ENCODE data around the gene CAPZB.
A peak's percentile ranks its signal among the peaks of the same experiment; 100 is the strongest.

CAPZB gene

DNA sequence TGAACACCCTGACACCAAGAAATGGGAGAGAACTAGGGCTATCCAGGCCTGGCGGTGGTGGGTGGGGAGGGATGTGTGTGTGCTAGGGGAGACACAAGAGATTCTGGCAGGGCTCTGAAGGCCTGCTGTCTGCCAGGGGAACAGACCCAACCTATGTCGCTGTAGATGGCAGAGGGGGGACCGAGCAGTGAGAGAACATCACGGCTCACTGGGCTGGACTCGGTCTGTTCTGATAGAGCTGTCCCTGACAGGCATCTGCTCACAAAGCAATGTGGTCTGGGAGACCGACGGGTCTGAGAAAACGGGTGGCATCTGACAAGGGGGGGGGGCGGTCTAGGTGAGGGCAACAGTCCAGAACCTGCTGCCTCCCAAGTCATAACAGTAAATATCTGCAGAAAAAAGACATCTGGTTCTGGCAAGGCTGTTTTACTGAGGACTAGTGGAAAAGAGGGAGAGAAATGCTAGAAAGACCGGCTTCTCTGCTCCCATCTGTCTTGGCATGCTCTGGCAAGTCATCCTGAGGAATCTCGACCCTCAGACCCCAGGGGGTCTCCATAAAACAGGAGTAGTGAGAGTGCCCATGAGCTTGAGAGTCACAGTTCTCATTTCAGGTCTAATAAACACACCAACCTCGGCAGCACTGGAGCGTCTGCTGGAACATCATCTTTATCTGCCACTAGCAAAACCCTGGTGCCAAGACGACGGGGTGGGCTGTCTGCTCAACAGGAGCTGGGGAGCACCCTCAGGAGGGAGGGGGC lies 136.7 kb downstream of the CAPZB start:
- no peak for DNase-seq (ENCODE audit: low read depth in 2 of 2)

DNA sequence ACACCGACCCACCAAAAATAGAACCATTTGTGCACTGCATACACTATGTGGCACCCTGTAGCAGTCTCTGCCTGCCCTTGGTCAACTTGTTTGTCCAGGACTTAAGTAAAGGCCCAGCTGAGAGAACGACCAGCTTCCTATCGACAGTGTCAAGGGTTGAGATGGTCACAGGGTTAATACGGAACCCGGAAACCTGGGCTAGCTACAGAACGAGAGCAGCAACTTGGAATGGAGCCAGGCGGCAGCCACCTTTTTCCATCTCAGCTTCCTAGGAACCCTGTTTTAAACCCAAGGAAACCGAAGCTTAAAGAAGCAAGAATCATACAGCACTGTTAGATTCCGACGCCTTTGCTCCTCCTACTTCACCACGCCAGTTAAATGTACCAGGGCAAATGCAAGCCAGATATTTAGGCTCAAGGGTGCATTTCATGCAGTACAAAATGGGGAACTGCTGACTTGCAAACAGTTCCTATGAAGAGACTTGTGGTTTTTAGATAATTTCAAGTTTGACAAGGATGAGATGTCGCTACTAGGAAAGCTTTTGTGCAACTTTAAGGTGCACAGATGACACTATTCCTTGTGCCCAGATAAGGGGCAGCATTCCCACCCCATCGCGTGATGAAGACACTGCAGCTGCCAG lies 137.7 kb downstream of the CAPZB start:
- DNase-seq (ENCODE audit: low read depth in 2 of 2), result no peak

DNA sequence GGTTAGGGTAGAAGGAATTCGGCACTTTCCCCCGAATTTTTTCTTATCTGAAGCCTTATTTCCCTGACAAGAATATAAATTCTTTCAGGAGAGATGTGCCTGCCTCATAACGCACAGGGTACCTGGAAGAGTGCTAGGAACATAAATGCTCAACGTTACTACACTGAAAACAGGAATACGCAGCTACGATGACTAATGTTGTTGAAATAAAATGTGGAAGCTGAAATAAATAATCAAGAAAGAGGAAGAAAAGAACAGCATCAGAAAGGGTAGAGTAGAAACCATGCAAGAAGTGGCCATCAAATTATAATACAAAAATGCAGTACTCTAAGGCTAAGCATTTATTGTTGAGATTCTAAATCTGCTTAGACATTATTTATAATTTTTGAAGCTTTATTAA lies 139.3 kb downstream of the CAPZB start:
- no peak for DNase-seq (ENCODE audit: low read depth in 2 of 2)

DNA sequence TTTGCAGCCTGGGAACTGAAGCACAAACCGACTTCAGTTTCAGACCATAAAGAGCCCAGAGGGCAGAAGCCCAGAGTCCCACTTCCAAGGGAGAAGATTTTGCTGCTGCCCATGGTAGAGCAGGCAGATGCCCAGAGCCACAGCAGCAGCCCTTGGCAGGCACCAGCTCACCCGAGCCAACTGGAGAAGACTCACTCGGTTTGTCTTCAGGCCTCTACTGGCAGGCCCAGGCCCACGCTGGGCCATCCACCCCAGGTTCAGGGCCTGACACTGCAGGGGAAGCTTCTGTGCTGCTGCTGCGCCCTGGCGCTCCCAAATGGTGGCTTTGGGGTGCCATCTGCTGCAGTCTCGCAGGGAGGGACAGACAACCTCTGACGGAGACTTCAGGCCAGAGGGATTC lies 139.9 kb downstream of the CAPZB start:
- DNase-seq (ENCODE audit: low read depth in 2 of 2), result no peak

DNA sequence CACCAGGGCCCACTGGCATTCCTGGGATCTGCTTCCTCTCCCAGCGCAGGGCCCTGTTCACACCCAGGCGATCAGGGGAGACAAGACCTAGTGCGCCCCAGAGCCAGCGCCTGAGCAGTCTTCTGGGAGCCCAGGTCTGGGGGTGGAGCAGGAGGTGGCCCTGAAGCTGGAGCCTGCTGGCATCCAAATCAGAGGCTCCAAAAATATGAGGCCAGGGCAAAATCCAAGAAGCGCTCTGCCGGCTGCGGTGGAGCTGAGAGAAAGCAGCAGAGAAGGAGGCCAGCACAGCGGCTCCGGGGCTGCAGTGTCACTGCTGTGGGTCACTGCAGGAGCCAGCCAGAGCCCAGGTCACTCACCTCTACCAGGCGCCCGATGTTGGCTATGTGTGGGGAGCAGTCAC lies 140.5 kb downstream of the CAPZB start:
- no peak for DNase-seq (ENCODE audit: low read depth in 2 of 2)

DNA sequence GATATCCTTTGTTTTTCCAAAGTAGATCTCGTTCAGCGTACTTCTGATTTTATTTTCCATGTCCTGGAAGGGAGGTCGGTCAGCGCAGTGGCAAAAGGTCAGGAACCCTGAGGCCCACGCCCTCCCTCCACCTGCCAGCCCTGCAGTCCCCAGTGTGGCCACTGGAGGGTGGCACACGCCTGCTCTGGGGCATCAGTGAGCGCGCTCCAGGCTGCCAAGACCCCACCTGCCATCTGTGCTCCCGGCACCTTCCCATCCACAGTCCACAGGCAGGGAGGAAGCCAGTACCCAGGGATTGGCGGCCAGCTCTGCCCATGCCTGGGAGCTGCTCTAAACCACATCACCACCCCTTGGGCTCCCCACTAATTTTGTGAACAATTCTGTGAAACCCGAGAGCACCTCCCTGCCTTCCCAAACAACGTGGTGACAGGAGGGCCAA lies 140.9 kb downstream of the CAPZB start:
- no peak for DNase-seq (ENCODE audit: low read depth in 2 of 2)

DNA sequence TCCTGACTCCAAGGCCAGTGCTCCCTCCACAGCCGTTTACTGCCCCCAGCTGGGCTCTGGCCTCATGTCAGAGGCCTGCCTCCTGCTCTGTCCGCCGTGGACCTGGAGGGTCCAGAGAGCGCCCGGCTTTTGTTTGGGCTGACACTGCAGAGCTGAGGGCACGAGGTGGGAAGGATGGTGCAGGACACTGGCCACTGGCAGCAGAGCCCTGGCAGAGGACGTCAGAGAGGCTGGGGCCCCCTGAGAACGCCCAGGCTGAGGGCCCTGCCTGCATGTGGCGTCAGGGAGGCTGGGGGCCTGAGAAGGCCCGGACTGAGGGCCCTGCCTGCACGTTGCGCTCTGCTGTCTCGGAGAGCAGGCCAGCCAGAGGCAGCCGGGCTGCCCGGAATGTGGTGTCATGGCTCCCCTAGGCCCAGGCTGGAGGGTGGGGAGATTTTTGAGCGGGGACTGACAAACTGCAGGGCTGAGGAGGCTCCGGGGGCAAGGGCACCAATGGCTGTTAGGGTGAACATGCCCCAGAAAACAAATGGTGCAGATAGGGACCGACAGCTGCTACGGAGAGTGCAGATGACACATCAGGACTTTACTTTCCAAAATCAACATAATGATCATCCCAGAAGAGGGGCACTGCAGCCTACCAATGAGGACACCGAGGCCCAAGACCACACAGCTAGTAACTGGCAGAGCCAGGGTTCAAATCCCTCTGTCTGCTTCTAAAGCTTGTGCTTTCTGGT lies 141.6 kb downstream of the CAPZB start:
- DNase-seq (ENCODE audit: low read depth in 2 of 2), result no peak

DNA sequence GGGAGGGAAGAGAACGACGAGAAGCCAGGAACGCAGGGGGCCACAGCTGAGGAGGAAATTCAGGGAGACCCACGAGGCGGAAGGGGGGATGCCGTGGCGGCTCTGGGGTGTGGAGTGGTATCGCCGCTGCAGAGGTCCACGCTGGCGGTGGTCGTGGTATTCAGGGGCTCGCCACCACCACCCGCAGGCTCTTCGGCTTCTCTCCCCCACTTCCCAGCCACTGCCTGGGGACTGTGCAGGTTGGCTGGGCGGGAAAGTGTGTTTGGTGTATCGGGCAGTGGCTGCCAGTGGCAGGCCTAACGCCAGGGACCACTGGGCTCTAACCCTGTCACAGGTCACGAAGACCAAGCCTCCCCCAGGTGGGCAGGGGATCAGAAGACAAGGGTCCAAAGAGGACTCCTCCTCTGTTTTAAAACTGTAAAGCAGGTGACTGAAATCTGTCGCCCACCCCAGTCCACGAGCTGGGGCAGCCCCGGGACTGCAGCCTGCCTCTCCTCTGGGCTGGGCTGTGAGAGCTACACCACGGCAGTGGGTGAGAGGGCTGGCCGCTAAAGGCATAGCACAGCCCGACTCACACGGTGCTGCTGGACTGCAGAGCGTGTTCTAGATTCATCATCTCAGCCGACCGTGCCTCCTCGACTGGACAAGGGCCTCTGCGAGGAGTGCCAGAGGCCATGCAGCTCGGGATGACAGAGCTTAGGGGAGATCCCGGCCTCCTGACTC lies 142.3 kb downstream of the CAPZB start:
- DNase-seq (ENCODE audit: low read depth in 2 of 2), result no peak

DNA sequence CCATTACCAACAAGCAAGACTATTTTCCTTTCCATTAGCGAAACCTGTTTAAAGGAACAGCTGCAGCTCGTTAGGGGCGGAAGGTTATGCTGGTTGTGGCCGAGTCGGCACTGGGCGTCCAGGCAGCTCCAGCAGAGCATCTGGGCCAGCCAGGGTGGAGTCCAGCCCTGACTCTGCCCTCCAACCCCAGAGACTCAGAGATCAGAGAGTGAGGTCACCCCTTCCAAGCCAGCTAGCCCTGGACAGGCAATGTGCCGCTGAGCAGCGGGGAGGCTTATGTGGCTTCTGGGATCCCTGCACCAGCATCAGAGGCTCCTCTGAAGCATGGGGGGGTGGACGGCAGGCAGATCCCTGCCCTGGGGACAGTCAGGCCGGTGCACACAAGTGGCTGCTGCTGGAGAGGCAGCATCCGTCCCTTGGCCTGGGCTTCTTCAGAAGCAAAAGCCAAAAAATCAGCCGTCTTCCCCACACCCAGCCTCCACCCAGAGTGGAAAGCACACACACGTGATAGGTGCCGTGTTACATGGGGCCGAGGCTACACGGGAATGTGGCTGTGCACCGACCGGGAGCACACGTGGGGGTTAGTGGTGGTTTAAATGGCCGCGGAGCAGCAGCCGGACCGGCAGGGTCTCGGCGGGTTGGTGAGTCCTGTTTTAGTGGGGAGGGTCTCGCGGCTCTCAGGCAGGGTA lies 143.1 kb downstream of the CAPZB start:
- no peak for DNase-seq (ENCODE audit: low read depth in 2 of 2)

DNA sequence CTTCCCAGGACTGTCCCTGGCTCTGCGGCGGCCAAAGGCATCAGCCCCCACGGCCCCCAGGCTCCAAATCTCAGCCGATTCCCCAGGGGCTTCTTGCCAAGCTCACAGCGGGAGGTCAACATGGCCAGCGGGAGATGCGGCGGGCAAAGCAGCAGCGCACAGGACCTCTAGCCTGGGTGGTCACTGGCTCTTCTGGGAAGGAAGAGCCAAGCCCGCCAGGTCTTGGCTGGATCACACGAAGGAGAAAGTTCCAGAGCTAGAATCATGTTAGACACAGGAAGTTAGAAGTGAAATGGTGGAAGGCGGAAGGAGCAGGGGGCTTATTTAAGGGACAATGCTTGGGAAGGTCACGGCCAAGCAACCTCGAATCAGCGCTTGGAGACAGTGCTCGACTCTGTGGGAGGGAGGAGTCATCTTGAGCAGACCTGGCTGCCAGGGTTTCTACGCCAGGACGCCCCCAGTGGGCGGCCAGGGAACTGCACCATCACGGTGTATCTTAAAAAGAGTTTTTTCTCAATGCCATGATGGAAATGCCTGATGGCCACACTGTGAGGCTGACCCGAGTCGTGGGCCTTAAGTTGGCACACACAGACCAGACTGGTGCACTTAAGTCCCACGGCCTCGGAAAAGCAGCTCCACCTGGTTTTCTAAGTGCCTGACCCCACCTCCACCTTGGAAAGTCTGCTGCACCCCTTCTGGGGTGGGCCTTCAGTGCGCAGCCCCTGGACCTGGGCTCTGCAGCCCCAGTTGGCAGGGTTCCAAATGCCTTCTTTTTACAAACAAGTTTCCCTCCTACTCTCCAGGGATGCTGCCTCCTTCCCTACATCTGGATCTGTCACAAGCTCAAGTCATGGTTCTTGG lies 143.9 kb downstream of the CAPZB start:
- DNase-seq (ENCODE audit: low read depth in 2 of 2), result peak; percentile 46 to 48

DNA sequence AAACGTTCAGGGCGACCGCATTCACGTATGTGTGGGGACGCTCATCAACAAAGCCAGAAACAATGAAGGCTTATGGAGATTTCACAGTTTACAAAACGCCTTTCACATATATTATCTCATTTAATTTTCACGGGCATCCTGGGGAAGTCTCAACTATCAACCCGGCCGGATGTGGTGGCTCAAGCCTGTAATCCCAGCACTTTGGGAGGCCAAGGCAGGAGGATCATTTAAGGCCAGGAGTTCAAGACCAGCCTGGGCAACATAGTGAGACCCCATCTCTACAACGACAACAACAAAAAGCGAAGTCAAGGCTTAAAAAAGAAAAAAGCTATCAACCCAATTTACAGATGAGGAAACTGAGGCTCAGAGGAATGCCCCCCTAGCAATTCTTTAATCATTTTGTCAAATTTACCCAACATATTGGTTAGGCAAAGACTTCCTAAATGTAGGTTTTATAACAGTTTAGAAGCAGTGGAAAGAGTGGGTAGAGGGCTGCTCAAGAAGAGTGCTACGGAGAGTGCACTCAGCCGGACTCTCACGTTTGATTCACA lies 144.9 kb downstream of the CAPZB start:
- no peak for DNase-seq (ENCODE audit: low read depth in 2 of 2)

DNA sequence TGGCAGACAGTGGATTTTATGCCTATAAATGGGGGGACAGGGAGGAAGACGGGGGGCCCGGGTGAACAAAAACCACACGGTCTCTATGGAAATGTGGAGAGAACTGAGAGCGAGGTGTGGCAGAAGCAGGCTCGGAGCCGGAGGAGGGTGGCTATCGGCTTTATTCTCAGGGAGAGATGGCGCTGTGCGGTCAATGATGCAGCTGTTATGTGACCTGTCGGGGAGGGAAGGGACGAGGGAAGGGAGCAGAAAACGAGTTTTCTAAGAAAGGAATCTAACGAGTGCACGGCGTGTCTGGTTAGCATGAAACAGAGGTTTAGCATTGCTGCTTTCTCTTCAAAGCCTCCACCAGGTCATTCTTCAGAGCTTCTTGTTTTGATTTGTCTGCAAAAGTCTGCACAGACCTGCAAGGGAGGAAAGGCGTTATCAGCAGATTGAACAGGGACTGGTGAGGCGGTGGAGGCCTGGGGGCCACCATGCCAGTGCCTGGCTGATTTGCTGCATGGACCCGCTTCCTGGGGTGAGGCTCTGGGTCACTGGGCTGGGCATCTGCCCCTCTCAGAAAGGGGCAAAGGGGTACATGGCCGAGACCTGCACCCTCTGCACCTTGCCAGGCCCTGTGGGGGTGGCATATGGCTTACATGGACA lies 146.0 kb downstream of the CAPZB start:
- DNase-seq (ENCODE audit: low read depth in 2 of 2), result no peak

DNA sequence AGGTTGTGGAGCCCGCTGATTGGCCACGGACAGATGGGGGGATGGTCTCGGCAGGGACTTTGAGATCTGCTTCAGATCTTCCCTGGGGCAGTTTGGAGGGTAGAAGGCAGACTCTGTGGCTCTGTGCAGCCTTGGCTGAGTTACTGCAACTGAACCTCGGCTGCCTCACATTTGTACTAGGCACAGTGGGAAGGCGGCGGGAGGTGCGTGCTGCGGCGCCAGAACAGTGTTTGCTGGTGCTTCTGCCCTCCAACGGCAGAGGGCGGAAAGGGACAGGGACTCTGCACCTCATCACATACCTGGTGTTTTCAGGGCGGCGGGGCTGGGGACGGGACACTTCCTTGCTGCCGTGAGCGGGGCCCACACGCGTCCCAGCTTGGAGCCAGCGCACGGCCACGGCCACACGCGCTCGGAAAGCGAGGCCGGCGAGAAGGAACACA lies 147.0 kb downstream of the CAPZB start:
- no peak for DNase-seq (ENCODE audit: low read depth in 2 of 2)

DNA sequence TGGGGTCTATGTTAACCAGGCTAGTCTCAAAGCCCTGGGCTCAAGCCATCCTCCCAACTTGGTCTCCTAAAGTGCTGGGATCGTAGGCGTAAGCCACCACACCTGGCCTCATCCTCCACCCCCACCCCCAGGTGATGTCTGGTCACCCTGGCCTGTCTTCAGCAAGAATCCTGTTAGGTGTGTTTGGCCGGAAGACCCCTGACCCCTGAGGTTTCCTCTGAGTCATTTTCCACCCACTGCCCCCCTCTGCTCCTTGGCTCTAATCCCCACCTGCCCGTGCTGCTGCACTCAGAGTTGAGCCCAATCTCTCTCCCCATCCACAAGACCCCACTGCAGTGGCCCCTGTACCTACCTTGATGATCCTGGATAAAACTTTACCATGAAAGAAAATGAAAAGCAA lies 148.1 kb downstream of the CAPZB start:
- no peak for DNase-seq (ENCODE audit: low read depth in 2 of 2)

DNA sequence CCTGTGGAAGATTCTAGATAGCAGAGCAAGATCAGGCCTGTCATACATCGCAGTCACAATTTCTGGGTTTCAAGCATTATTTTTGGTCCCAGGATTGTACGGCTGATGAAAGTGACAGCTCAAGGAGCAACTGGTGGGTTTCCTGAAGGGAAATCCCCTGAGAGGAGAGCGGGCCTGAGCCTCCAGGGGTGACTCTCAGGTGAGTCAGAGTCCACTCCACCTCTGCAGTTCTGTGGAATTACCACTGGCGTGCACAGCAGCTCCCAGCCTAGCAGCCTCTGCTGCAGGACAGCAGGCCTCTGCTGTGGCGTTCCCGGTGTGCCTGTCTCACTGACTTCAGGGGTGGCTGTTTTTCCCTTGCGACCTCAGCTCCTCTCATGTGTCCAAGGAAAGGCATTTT lies 148.8 kb downstream of the CAPZB start:
- no peak for DNase-seq (ENCODE audit: low read depth in 2 of 2)

DNA sequence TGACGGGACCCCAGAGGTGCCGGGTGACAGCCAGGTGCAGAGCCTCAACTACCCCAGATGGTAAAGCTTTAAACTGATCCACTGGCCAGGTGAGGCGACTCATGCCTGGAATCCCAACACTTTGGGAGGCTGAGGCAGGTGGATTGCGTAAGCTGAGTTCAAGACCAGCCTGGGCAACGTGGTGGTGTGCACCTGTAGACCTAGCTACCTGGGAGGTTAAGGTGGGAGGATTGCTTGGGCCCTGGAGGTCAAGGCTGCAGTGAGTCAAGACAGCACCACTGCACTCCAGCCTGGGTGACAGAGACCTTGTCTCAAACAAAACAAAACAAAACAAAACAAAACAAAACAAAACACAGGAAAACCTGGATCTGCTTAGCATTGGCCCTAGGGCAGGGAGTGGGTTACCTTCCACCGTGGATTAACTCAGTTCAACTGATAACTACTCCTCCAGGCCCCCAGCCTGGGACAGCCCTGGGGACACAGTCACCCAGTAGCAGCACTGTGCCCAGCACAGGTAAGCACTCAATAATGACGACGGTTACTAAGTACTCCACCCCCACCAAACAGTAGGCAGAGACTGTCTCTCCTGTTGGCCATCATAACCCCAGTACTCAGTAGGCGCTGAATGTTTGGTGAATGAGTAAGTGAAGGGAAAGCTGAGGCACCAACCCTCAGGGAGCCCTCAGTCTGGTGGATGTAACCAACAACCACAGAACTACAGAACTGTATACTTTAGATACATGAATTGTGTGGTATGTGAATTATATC lies 151.6 kb downstream of the CAPZB start:
- no peak for DNase-seq (ENCODE audit: low read depth in 2 of 2)

DNA sequence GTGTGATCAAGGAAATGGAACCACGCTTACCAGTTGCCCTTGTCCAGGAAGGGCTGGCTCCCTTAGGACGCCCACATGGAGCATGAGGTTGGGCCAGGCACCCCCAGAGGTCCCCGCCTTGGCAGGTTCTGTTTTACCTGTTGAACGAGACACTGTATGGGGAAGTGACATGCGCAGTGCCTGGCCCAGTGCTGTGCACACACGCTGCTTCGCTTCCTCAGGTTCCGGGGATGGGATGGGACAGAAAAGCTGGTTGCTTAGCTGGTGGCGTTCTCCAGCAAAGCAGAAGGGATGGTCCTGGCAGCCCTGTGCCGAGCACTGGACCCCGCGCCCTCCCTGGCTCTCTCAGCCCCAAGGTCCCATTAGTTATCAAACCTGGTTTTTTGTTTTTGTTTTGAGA lies 152.5 kb downstream of the CAPZB start:
- DNase-seq (ENCODE audit: low read depth in 2 of 2), result no peak

DNA sequence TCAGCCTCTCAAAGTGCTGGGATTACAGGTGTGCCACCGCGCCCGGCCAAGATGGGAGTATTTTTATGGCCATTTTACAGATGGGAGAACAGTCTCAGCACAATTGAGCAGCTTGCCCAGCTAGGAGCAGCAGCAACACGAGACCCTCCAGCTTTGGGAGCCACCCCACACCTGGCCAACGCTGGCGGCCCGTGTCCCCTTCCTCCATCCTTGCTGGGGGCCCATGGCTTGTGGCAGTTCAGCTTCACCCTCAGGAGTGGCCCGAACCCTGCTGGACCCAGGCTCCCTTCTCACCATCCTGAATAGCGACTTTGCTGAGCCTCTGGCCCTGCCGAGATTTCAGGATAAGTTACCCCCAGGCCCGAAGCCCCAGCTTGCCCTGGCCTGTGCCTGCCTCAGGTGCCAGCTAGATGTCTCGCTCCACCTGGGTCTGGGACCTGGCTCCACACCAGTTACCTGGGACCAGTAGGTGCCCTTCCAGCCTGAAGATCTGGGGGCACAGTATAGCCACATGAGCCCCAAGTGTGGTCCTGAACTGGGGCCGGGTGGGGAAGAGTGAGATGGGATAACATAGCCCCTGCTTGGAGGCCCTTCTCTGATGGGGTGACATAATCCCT lies 154.0 kb downstream of the CAPZB start:
- no peak for DNase-seq (ENCODE audit: low read depth in 2 of 2)
